HG03520 (cell line): Measurements from ENCODE around the gene DDX51.
"Not testable (repeated sequence)": the region's sequence is repeated elsewhere in the genome, so short reads cannot be mapped to it uniquely, and the experiment has no call there.

Source experiments
- ATAC-seq: cut with Tn5 transposase; IDR thresholded peaks from one replicate; pipeline ENCODE4 v1.9.1; 2021; ENCODE audit warnings: mild to moderate bottlenecking, moderate library complexity; ENCODE audit not compliant: unreplicated experiment

DDX51 gene

DNA sequence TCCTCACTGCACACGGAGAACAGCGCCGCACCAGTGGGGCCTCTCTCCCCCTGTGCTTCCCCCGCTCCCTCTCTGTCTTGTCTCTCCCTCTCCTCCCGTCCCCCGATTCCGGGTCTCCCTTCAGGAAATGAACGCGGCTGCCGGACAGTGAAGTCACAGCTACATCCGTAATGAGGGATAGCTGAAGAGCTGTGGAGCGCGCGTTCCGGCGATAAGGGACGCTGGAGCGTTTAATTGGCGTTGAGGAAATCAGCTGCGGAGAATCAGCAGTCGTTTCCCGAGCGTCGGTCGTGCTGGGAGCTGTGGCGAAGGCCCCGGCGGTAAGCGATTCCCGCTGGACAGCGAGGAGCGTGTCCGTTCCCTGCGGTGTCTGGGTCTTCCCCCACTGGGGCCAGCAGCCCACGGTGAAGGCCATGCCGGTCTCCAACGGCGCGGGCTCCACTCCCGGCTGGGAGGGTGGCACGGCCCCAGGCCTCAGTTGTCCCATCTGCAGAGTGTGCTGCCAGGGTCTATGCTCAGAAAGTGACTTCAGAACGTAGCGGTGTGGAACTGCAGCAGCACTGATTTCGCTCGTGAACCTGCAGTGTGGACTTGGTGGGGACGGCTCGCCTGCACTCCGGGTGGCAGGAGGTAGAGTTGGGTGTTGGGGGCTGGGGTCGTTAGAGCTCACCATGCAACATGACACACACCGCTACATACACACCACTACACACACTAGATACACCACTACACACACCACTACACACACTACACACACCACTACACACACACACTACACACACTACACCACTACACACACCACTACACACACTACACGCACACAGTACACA, 11.0 kb upstream of the DDX51 start:
- no peak for ATAC-seq

- peak; percentile 4 for ATAC-seq
These were observed 10.2 kb upstream of the DDX51 start for GRCh38 chr12:132154341-132154761.

- ATAC-seq, result peak; percentile 75
These were observed 9.6 kb upstream of the DDX51 start for GRCh38 chr12:132153501-132154340.

- ATAC-seq, result no peak
These were observed 8.8 kb upstream of the DDX51 start for GRCh38 chr12:132152953-132153352.

GRCh38 chr12:132152411-132152821, 8.3 kb upstream of the DDX51 start:
- ATAC-seq, result no peak

- ATAC-seq, result no peak
These were observed 7.8 kb upstream of the DDX51 start for GRCh38 chr12:132151766-132152410.

- ATAC-seq, result no peak
These were observed 7.1 kb upstream of the DDX51 start for GRCh38 chr12:132151145-132151765.

DNA sequence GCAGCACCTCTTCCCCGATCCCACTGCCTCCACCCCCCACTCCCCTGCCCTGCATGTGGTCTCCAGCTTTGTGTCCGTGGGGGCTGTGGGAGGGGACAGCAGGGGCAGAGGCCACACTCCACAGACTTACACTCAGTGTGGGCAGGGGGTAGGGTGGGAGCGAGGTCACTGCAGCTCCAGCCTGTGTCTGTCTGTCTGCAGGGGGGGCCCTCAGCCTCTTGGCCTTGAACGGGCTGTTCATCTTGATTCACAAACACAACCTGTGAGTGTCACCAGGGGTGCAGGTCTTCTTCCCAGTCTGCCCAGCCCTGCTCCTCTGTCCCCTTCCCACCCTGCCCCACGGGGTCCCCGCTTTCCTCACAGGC, 6.6 kb upstream of the DDX51 start:
- no peak for ATAC-seq

- not testable (repeated sequence) for ATAC-seq
These were observed 5.4 kb upstream of the DDX51 start for GRCh38 chr12:132149526-132149925.

- ATAC-seq, result no peak
These were observed 4.4 kb upstream of the DDX51 start for GRCh38 chr12:132148368-132149045.

DNA sequence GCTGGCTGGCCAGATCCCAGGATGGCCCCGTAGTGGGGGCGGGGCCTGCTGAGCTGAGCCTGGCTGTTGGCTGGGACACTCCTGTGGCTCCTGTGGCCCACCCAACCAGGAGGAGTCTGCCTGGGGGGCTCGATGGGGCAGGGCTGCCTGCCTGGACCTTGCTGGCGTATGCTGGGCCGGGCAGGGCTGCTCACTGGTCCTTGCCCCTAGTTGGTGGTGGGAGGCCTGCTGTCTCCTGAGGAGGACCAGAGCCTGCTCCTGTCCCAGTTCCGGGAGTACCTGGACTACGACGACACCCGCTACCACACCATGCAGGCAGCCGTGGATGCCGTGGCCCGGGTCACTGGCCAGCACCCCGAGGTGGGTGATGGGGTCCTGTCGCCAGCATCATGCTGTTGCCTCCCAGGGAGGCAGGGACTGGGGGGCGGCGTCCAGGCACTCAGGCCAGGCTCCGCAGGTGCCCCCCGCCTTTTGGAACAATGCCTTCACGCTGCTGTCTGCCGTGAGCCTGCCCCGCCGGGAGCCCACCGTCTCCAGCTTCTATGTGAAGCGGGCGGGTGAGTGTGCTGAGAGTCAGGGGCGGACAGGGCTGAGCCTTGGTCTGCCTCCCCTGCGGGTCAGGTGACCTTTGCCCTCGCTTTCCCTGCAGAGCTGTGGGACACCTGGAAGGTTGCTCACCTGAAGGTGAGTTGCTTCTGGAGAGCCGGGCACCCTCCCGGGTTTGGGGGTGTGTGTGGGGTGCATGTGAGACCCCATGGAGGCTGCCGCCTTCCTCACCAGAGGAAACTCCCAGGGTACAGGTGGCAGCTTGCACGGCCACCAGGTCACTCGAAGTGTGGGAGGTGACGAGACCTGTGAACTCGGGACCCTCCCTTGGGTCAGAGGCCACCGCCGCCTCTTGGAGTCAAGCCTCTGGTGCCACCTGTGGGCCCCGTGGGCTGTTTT, 3.6 kb upstream of the DDX51 start:
- ATAC-seq, result no peak

DNA sequence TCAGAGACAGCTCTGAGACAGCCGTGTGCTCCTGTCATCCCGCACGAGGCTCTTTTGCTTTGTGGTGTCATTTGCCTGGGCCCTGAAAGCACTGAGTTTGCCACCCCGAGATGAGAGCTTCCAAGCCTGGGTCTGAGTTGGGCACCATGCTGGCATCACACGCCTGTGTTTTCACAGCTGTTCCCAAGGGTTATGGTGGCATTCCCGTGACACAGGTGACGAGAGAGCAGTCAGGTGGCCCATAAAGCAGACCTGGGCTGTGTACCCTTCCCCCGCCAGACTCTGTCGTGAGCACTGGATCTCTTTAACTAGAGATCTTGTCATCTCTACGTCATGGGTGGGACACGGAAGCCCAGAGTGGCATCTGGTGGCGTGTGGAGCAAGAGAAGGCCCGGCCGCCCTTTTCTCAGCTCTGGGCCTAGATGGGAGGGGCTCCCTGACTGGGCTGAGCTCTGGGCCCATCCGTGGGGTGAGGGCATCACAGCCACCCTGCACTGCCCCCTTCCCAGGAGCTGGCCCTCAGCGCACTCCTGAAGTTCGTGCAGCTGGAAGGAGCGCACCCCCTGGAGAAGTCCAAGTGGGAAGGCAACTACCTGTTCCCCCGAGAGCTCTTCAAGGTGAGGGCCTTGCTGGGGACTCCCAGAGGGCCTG, 2.8 kb upstream of the DDX51 start:
- ATAC-seq, result no peak

DNA sequence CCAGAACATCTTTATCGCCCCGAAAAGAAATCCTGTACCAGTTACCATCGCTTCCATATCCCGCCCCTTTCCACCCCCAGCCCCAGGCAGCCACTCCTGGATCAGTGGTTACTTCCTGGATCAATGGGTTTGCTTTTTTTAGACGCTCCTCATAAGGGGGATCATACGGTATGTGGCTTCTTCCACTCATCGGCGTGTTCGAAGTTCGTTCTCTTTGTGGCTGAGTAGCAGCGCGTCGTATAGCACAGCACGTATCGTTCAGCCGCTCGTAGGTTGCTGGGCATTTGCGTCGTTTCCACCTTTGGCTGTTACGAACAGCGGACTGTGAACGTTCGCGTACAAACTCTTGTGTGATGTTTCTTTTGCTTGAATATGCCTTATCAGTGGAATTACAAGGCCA, 2.0 kb upstream of the DDX51 start:
- ATAC-seq, result no peak

- no peak for ATAC-seq
These were observed 1.2 kb upstream of the DDX51 start for GRCh38 chr12:132145334-132145733.

- ATAC-seq, result no peak
These were observed 670 bp upstream of the DDX51 start for GRCh38 chr12:132144810-132145168.

- ATAC-seq, result peak; percentile 26
These were observed 615 bp downstream of the DDX51 start for GRCh38 chr12:132143336-132144071.

- ATAC-seq, result no peak
These were observed 1.3 kb downstream of the DDX51 start for GRCh38 chr12:132142679-132143335.
